Tibial nerve (tissue), 3 donors: ENCODE results near the gene BLID.

Source experiments
- CTCF ChIP-seq, 5 experiments: fragments of 200-600 bp in 3 of 5; fragments of 450-650 bp in 2 of 5; sonication (generic) in 3 of 5; IDR thresholded peaks; one replicate each; pipeline ENCODE4 v1.5.1; 2016 to 2019; ENCODE audit warnings: antibody characterized with exemption in 5 of 5, mild to moderate bottlenecking in 3 of 5, moderate library complexity in 2 of 5
- POLR2A ChIP-seq, 2 donors: fragments of 450-650 bp; IDR thresholded peaks; one replicate each; pipeline ENCODE4 v1.6.1; 2017; ENCODE audit warnings: antibody characterized with exemption in 2 of 2, mild to moderate bottlenecking in 2 of 2, moderate library complexity in 2 of 2

DNA sequence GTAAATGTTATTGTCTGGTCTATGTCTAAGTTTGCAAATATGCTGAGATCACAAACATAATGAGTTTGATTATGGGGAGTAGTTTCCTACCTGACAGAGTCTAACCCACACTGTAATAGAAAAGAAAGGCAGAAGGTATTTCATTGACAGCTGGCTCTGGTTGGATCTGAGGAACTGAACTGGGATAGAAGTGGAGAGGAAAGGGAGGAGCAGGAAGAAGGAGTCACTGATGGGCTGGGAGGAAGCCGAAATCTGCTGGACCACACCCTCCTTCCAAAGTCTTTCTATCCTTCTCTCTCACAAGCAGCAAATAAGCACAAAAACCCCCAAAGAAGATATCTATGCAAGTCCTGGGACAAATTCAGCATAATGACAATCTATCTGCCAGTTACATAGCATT, 11.7 kb downstream of the BLID start:
- TF ChIP-seq POLR2A (IDR thresholded peaks at IDR 0.05) (no peak), CTCF (IDR thresholded peaks at IDR 0.05) (no peak)
